H1 (cell line): ENCODE data around the gene RNF4. TPM values are rescaled to one million over a fixed set of nuclear protein-coding genes. Genes with fewer than 3 reads are reported as not detected.
A peak's percentile ranks its signal among the peaks of the same experiment; 100 is the strongest.

Experiments
- ASH2L ChIP-seq: fragments of 200-600, 300-600 bp; sonication (generic); IDR thresholded peaks from one replicate; pipeline ENCODE4 v1.7.1; 2017; ENCODE audit warnings: low read length
- CTBP2 ChIP-seq: IDR thresholded peaks from 2 replicates; pipeline ENCODE4 v1.7.0; 2011; ENCODE audit warnings: borderline replicate concordance, mild to moderate bottlenecking, moderate library complexity, mixed read lengths, low read length; ENCODE audit not compliant: insufficient read depth, insufficient read length
- HDAC2 ChIP-seq, 2 experiments: fragments of 300-600 bp in 1 of 2; sonication (generic) in 1 of 2; IDR thresholded peaks; 2 replicates each; pipeline ENCODE4 v1.6.1; 2011 to 2012; ENCODE audit warnings: low read depth in 2 of 2, low read length in 2 of 2, mild to moderate bottlenecking in 2 of 2, moderate library complexity in 2 of 2, borderline replicate concordance in 1 of 2, inconsistent platforms in 1 of 2
- RAD21 ChIP-seq, 2 experiments: IDR thresholded peaks in 1 of 2; conservative IDR thresholded peaks in 1 of 2; 2 replicates each; pipeline ENCODE4 v1.6.1; 2011; ENCODE audit warnings: low read depth in 2 of 2, low read length in 2 of 2, improper control_type of control experiment in 1 of 2, inconsistent platforms in 1 of 2, mild to moderate bottlenecking in 1 of 2, moderate library complexity in 1 of 2
- SP2 ChIP-seq: IDR thresholded peaks from 2 replicates; pipeline ENCODE4 v1.6.1; 2012; ENCODE audit warnings: mild to moderate bottlenecking, low read length, inconsistent platforms
- polyA plus RNA-seq, 7 experiments: library from polyadenylated mRNA; depleted of rRNA in 3 of 7; stranded (reverse) in 5 of 7; unstranded in 2 of 7; fragments of >200 nt in 5 of 7; fragments of 200-250 nt in 2 of 7; gene quantifications; 1 replicate in 5 of 7; 2 replicates in 1 of 7; 4 replicates in 1 of 7; pipeline versions ENCODE4 v1.2.1 to v1.2.3, GENCODE V29; 2011 to 2013; ENCODE audit warnings: missing spikeins in 2 of 7, mixed read lengths in 2 of 7
- total RNA-seq: library from RNA; stranded (reverse); fragmentation: NEBNext Ultra II Directional; extraction: Animal tissue kit (Norgen Biotek cat#: 25700); gene quantifications from 2 replicates; pipeline ENCODE4 v1.2.1, GENCODE V29; 2021
- TF ChIP-seq, protein P1 (sequence below), 3 experiments: IDR thresholded peaks; 1 replicate in 2 of 3; 2 replicates in 1 of 3; pipeline versions ENCODE4 v1.5.1 to v1.6.1; 2011; ENCODE audit warnings: low read length in 3 of 3, mild to moderate bottlenecking in 3 of 3, inconsistent platforms in 2 of 3, low read depth in 1 of 3, moderate library complexity in 1 of 3; ENCODE audit not compliant: insufficient read depth in 1 of 3; ENCODE audit errors: control extremely low read depth in 1 of 3

RNF4 gene
- total and polyA plus RNA-seq, 2 of the 8 experiments (the other 6 are each of a cell fraction or from before 2014, with no cell fraction given), result 68.2 to 78.9 TPM

DNA sequence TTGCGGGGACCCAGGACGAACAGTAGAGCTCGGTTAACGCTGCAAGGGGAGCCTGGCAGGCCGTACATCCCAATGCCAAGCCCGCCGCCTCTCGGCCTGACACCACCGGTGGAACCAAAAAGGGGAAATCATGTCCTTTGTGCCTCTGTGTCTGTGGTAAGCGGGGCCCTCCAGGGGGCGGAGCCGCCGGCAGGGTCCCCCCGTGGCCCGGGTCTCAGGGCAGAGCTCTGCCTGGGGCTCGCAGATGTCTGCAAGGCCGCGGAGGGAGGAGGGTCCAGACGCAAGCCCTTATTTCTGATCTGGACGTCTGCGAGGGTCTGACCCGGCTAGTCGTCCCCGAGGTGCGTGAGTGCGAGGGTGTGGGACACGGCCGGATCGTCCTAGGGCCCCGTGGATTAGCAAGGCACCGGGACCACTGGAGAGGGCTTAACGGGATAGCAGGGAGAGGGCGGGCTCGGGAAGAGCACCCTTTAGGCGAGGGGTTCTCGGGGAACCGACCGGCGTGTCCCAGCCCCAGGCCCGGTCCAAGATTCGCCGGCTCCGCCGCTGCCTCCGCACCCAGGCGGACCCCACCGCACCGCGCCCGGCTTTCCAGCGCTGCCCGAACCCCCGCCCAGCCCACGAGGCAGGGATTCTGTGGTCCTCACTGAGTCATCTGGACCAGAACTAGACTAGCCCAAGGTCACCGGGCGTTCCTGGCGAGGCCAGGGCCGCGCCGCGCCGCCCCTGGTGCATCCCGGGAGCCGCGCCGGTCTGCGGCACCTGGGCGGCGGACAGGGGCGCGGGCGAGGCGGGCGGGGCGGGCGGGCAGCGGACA is 66.7 kb downstream of the RNF4 start (continued):
- TF ChIP-seq, protein P1, sequence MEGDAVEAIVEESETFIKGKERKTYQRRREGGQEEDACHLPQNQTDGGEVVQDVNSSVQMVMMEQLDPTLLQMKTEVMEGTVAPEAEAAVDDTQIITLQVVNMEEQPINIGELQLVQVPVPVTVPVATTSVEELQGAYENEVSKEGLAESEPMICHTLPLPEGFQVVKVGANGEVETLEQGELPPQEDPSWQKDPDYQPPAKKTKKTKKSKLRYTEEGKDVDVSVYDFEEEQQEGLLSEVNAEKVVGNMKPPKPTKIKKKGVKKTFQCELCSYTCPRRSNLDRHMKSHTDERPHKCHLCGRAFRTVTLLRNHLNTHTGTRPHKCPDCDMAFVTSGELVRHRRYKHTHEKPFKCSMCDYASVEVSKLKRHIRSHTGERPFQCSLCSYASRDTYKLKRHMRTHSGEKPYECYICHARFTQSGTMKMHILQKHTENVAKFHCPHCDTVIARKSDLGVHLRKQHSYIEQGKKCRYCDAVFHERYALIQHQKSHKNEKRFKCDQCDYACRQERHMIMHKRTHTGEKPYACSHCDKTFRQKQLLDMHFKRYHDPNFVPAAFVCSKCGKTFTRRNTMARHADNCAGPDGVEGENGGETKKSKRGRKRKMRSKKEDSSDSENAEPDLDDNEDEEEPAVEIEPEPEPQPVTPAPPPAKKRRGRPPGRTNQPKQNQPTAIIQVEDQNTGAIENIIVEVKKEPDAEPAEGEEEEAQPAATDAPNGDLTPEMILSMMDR (IDR thresholded peaks at IDR 0.05; ENCODE audit: control extremely low read depth in 1 of 3, insufficient read depth in 1 of 3, low read depth in 1 of 3, low read length in 3 of 3), result peak; percentile 2 to 14 (median 4); a peak in 3 of 4 replicates
- peak; percentile 21 to 42; a peak in 3 of 4 replicates for TF ChIP-seq RAD21 (IDR thresholded peaks at IDR 0.05 in 1 of 2, conservative IDR thresholded peaks at IDR 0.05 in 1 of 2; ENCODE audit: low read depth in 2 of 2, low read length in 2 of 2)
- TF ChIP-seq HDAC2 (IDR thresholded peaks at IDR 0.05; ENCODE audit: borderline replicate concordance in 1 of 2, low read depth in 2 of 2, low read length in 2 of 2), result 0 out of 4 replicates have a peak, but pooled peaks have one; percentile 11 to 39
- TF ChIP-seq CTBP2, result no peak
- no peak for TF ChIP-seq SP2
- peak; percentile 41 for TF ChIP-seq ASH2L
